ENCODE data around the gene NOM1. TPM values are rescaled to one million over a fixed set of nuclear protein-coding genes. Genes with fewer than 3 reads are reported as not detected.

The NOM1 gene
- total and polyA plus RNA-seq, 2 experiments from 2014 or later, result 17.7 to 36.5 TPM

- Mint-ChIP-seq H3K4me1 (peaks cover 12% of the 10 kb centered on the region; the same call in 2 of the 3 replicates), H3K4me3 (no peak overlapping the region), H3K27me3 (ENCODE audit: insufficient read depth, low read depth, poor library complexity) (peaks cover 3% of the 10 kb centered on the region), H3K27ac (no peak overlapping the region), H3K36me3 (ENCODE audit: low read depth) (peaks cover 90% of the 10 kb centered on the region), H3K9me3 (no peaks in the 10 kb centered on the region)
- Histone ChIP-seq H4K20me1 (replicated peaks; ENCODE audit: insufficient read depth) (peaks cover 67% of the 10 kb centered on the region), H2AFZ (no peak overlapping the region), H3K36me3 (ENCODE audit: insufficient read depth) (peaks cover 56% of the 10 kb centered on the region), H3K4me2 (no peak overlapping the region), H3F3A (replicated peaks; ENCODE audit: low read depth) (no peaks in the 10 kb centered on the region), H3K27me3 (ENCODE audit: insufficient read depth) (no peaks in the 10 kb centered on the region), H3K4me1 (ENCODE audit: insufficient read depth) (peaks cover 6% of the 10 kb centered on the region; the same call in 1 of the 2 replicates), H3K79me2 (replicated peaks; ENCODE audit: insufficient read depth) (peaks cover 66% of the 10 kb centered on the region), H3K9me2 (ENCODE audit: insufficient read depth) (no peaks in the 10 kb centered on the region), H3K27ac (ENCODE audit: low read depth) (no peak overlapping the region), H3K4me3 (no peak overlapping the region)
- TF ChIP-seq JUNB (IDR thresholded peaks at IDR 0.05; ENCODE audit: unreplicated experiment) (no peak), CREB1 (CRISPR knock-in tag; IDR thresholded peaks at IDR 0.05; ENCODE audit: low read depth) (no peak), EZH2phosphoT487 (IDR thresholded peaks at IDR 0.05; ENCODE audit: unreplicated experiment) (no peak), ZNF331 (CRISPR knock-in tag; IDR thresholded peaks at IDR 0.05; ENCODE audit: low read depth) (no peak), EZH2 (IDR thresholded peaks at IDR 0.05; ENCODE audit: low read depth, unreplicated experiment) (no peak), POLR2AphosphoS5 (IDR thresholded peaks at IDR 0.05; ENCODE audit: low read depth) (no peak)
- TF ChIP-seq, protein P1, sequence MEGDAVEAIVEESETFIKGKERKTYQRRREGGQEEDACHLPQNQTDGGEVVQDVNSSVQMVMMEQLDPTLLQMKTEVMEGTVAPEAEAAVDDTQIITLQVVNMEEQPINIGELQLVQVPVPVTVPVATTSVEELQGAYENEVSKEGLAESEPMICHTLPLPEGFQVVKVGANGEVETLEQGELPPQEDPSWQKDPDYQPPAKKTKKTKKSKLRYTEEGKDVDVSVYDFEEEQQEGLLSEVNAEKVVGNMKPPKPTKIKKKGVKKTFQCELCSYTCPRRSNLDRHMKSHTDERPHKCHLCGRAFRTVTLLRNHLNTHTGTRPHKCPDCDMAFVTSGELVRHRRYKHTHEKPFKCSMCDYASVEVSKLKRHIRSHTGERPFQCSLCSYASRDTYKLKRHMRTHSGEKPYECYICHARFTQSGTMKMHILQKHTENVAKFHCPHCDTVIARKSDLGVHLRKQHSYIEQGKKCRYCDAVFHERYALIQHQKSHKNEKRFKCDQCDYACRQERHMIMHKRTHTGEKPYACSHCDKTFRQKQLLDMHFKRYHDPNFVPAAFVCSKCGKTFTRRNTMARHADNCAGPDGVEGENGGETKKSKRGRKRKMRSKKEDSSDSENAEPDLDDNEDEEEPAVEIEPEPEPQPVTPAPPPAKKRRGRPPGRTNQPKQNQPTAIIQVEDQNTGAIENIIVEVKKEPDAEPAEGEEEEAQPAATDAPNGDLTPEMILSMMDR (conservative IDR thresholded peaks at IDR 0.05; ENCODE audit: low read depth in 2 of 2), result no peak
- TF ChIP-seq, protein P2, sequence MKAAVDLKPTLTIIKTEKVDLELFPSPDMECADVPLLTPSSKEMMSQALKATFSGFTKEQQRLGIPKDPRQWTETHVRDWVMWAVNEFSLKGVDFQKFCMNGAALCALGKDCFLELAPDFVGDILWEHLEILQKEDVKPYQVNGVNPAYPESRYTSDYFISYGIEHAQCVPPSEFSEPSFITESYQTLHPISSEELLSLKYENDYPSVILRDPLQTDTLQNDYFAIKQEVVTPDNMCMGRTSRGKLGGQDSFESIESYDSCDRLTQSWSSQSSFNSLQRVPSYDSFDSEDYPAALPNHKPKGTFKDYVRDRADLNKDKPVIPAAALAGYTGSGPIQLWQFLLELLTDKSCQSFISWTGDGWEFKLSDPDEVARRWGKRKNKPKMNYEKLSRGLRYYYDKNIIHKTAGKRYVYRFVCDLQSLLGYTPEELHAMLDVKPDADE (IDR thresholded peaks at IDR 0.05), result no peak
- TF ChIP-seq, protein P3, sequence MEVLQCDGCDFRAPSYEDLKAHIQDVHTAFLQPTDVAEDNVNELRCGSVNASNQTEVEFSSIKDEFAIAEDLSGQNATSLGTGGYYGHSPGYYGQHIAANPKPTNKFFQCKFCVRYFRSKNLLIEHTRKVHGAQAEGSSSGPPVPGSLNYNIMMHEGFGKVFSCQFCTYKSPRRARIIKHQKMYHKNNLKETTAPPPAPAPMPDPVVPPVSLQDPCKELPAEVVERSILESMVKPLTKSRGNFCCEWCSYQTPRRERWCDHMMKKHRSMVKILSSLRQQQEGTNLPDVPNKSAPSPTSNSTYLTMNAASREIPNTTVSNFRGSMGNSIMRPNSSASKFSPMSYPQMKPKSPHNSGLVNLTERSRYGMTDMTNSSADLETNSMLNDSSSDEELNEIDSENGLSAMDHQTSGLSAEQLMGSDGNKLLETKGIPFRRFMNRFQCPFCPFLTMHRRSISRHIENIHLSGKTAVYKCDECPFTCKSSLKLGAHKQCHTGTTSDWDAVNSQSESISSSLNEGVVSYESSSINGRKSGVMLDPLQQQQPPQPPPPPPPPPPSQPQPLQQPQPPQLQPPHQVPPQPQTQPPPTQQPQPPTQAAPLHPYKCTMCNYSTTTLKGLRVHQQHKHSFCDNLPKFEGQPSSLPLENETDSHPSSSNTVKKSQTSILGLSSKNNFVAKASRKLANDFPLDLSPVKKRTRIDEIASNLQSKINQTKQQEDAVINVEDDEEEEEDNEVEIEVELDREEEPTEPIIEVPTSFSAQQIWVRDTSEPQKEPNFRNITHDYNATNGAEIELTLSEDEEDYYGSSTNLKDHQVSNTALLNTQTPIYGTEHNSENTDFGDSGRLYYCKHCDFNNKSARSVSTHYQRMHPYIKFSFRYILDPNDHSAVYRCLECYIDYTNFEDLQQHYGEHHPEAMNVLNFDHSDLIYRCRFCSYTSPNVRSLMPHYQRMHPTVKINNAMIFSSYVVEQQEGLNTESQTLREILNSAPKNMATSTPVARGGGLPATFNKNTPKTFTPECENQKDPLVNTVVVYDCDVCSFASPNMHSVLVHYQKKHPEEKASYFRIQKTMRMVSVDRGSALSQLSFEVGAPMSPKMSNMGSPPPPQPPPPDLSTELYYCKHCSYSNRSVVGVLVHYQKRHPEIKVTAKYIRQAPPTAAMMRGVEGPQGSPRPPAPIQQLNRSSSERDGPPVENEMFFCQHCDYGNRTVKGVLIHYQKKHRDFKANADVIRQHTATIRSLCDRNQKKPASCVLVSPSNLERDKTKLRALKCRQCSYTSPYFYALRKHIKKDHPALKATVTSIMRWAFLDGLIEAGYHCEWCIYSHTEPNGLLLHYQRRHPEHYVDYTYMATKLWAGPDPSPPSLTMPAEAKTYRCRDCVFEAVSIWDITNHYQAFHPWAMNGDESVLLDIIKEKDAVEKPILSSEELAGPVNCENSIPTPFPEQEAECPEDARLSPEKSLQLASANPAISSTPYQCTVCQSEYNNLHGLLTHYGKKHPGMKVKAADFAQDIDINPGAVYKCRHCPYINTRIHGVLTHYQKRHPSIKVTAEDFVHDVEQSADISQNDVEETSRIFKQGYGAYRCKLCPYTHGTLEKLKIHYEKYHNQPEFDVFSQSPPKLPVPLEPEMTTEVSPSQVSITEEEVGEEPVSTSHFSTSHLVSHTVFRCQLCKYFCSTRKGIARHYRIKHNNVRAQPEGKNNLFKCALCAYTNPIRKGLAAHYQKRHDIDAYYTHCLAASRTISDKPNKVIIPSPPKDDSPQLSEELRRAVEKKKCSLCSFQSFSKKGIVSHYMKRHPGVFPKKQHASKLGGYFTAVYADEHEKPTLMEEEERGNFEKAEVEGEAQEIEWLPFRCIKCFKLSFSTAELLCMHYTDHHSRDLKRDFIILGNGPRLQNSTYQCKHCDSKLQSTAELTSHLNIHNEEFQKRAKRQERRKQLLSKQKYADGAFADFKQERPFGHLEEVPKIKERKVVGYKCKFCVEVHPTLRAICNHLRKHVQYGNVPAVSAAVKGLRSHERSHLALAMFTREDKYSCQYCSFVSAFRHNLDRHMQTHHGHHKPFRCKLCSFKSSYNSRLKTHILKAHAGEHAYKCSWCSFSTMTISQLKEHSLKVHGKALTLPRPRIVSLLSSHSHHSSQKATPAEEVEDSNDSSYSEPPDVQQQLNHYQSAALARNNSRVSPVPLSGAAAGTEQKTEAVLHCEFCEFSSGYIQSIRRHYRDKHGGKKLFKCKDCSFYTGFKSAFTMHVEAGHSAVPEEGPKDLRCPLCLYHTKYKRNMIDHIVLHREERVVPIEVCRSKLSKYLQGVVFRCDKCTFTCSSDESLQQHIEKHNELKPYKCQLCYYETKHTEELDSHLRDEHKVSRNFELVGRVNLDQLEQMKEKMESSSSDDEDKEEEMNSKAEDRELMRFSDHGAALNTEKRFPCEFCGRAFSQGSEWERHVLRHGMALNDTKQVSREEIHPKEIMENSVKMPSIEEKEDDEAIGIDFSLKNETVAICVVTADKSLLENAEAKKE (CRISPR knock-in tag; IDR thresholded peaks at IDR 0.05), result no peak
- TF ChIP-seq, protein P4, sequence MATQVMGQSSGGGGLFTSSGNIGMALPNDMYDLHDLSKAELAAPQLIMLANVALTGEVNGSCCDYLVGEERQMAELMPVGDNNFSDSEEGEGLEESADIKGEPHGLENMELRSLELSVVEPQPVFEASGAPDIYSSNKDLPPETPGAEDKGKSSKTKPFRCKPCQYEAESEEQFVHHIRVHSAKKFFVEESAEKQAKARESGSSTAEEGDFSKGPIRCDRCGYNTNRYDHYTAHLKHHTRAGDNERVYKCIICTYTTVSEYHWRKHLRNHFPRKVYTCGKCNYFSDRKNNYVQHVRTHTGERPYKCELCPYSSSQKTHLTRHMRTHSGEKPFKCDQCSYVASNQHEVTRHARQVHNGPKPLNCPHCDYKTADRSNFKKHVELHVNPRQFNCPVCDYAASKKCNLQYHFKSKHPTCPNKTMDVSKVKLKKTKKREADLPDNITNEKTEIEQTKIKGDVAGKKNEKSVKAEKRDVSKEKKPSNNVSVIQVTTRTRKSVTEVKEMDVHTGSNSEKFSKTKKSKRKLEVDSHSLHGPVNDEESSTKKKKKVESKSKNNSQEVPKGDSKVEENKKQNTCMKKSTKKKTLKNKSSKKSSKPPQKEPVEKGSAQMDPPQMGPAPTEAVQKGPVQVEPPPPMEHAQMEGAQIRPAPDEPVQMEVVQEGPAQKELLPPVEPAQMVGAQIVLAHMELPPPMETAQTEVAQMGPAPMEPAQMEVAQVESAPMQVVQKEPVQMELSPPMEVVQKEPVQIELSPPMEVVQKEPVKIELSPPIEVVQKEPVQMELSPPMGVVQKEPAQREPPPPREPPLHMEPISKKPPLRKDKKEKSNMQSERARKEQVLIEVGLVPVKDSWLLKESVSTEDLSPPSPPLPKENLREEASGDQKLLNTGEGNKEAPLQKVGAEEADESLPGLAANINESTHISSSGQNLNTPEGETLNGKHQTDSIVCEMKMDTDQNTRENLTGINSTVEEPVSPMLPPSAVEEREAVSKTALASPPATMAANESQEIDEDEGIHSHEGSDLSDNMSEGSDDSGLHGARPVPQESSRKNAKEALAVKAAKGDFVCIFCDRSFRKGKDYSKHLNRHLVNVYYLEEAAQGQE (IDR thresholded peaks at IDR 0.05; ENCODE audit: unreplicated experiment), result no peak
- DNase-seq (ENCODE audit: low spot score), result no peak
- ATAC-seq, result no peak
These were observed 7.2 kb downstream of the NOM1 start for GRCh38 chr7:156956727-156957126.

All from GM23338 (cell line).